CD4-positive, alpha-beta memory T cell (primary cell): ENCODE results near the gene LIMS4. TPM values are rescaled to one million over a fixed set of nuclear protein-coding genes. Genes with fewer than 3 reads are reported as not detected.
"Not testable (repeated sequence)": the region's sequence is repeated elsewhere in the genome, so short reads cannot be mapped to it uniquely, and the experiment has no call there.

ENCODE experiments used
- CTCF ChIA-PET: fragments of 350-600 bp; sonication (Branson Sonifier 250); formaldehyde crosslinking; loops from one replicate; lab custom pipeline; 2021; ENCODE audit warnings: inconsistent platforms; ENCODE audit not compliant: partially characterized antibody; lab: Charles Lee
- POLR2A ChIA-PET: fragments of 350-600 bp; sonication (Branson Sonifier 250); formaldehyde crosslinking; loops from one replicate; lab custom pipeline; 2021; ENCODE audit not compliant: partially characterized antibody; lab: Charles Lee
- DNase-seq, 5 donors: peaks; one replicate each; pipeline versions ENCODE4 v3.0.0 to v3.0.0-alpha.2; 2020 to 2022; ENCODE audit warnings: mixed read lengths in 1 of 5
- H3K27ac ChIP-seq: one replicate; pipeline ENCODE4 v1.7.0; 2013; ENCODE audit warnings: low read depth, low read length
- H3K27me3 ChIP-seq: 2 replicates; pipeline ENCODE4 v1.7.0; 2013; ENCODE audit warnings: mild to moderate bottlenecking, low read length, moderate library complexity; ENCODE audit not compliant: insufficient read depth
- H3K36me3 ChIP-seq: 2 replicates; pipeline ENCODE4 v1.7.0; 2013; ENCODE audit warnings: mild to moderate bottlenecking, low read length, moderate library complexity; ENCODE audit not compliant: insufficient read depth
- H3K4me1 ChIP-seq: 2 replicates; pipeline ENCODE4 v1.7.0; 2013; ENCODE audit warnings: mild to moderate bottlenecking, low read length, moderate library complexity; ENCODE audit not compliant: insufficient read depth
- H3K4me3 ChIP-seq, 2 donors: one replicate each; pipeline ENCODE4 v1.7.0; 2013; ENCODE audit warnings: low read length in 2 of 2, mild to moderate bottlenecking in 1 of 2
- H3K9me3 ChIP-seq, 2 donors: one replicate each; pipeline ENCODE4 v1.7.0; 2013; ENCODE audit warnings: low read length in 2 of 2, control low read depth in 1 of 2; ENCODE audit not compliant: control insufficient read depth in 1 of 2
- H3K27ac Mint-ChIP-seq, 7 donors: one replicate each; pipeline ENCODE4 v1.8.0; 2020 to 2021; ENCODE audit warnings: mixed read lengths in 7 of 7, mild to moderate bottlenecking in 6 of 7, inconsistent platforms in 3 of 7, moderate library complexity in 3 of 7
- H3K27me3 Mint-ChIP-seq, 2 donors: one replicate each; pipeline ENCODE4 v1.8.0; 2020 to 2021; ENCODE audit warnings: mixed read lengths in 2 of 2
- H3K36me3 Mint-ChIP-seq, 2 donors: one replicate each; pipeline ENCODE4 v1.8.0; 2020 to 2021; ENCODE audit warnings: mixed read lengths in 2 of 2, inconsistent platforms in 1 of 2, mild to moderate bottlenecking in 1 of 2
- H3K4me1 Mint-ChIP-seq, 4 donors: one replicate each; pipeline ENCODE4 v1.8.0; 2020 to 2021; ENCODE audit warnings: mixed read lengths in 4 of 4, mild to moderate bottlenecking in 1 of 4
- H3K4me3 Mint-ChIP-seq, 8 donors: one replicate each; pipeline ENCODE4 v1.8.0; 2020 to 2021; ENCODE audit warnings: mixed read lengths in 8 of 8, mild to moderate bottlenecking in 7 of 8, moderate library complexity in 6 of 8, inconsistent platforms in 3 of 8
- H3K9me3 Mint-ChIP-seq, 8 donors: one replicate each; pipeline ENCODE4 v1.8.0; 2020 to 2021; ENCODE audit warnings: mixed read lengths in 8 of 8, mild to moderate bottlenecking in 5 of 8, inconsistent platforms in 3 of 8, moderate library complexity in 1 of 8
- intact Hi-C: fragments of 100-400 bp; cut with micrococcal nuclease; formaldehyde crosslinking; loops from one replicate; pipeline ENCODE4 v1.15.1; 2023
- polyA plus RNA-seq, 2 donors: library from polyadenylated mRNA; unstranded; fragments of 300-500 nt; fragmentation: Illumina TruSeq; gene quantifications; one replicate each; pipeline ENCODE4 v1.2.3, GENCODE V29; 2021
- total RNA-seq, 2 experiments: library from RNA; stranded (reverse); gene quantifications; one replicate each; pipeline ENCODE4 v1.2.3, GENCODE V29; 2021

Gene LIMS4
- total and polyA plus RNA-seq, 4 experiments from 2014 or later: 3.7 to 8.0 (median 4.3) TPM

GRCh38 chr2:110462458-110462857, 10.2 kb downstream of the LIMS4 start:
- H3K9me3 Mint-ChIP-seq, intact Hi-C loops, H3K4me1 Mint-ChIP-seq, POLR2A ChIA-PET, H3K27me3 Mint-ChIP-seq, H3K4me3 Mint-ChIP-seq, H3K27ac Mint-ChIP-seq, H3K36me3 Mint-ChIP-seq, H3K4me1 ChIP-seq, H3K27ac ChIP-seq, H3K9me3 ChIP-seq, DNase-seq, H3K4me3 ChIP-seq, H3K36me3 ChIP-seq, H3K27me3 ChIP-seq, CTCF ChIA-PET: not testable (repeated sequence)

- not testable (repeated sequence) for DNase-seq
Measured at GRCh38 chr2:110460318-110460717, 12.3 kb downstream of the LIMS4 start.

GRCh38 chr2:110457214-110457590, 15.4 kb downstream of the LIMS4 start:
- DNase-seq, CTCF ChIA-PET, H3K4me1 ChIP-seq, H3K36me3 ChIP-seq, H3K27ac ChIP-seq, H3K27me3 Mint-ChIP-seq, H3K4me1 Mint-ChIP-seq, POLR2A ChIA-PET, H3K27me3 ChIP-seq, H3K36me3 Mint-ChIP-seq, H3K9me3 ChIP-seq, intact Hi-C loops, H3K4me3 ChIP-seq, H3K4me3 Mint-ChIP-seq, H3K27ac Mint-ChIP-seq, H3K9me3 Mint-ChIP-seq: not testable (repeated sequence)

More at GRCh38 chr2:110460318-110460717, 12.3 kb downstream of the LIMS4 start:
- H3K4me1 ChIP-seq, CTCF ChIA-PET, H3K27ac ChIP-seq, H3K4me3 ChIP-seq, H3K36me3 Mint-ChIP-seq, H3K36me3 ChIP-seq, H3K27me3 Mint-ChIP-seq, H3K9me3 Mint-ChIP-seq, H3K27ac Mint-ChIP-seq, POLR2A ChIA-PET, H3K27me3 ChIP-seq, H3K4me1 Mint-ChIP-seq, intact Hi-C loops, H3K4me3 Mint-ChIP-seq, H3K9me3 ChIP-seq: not testable (repeated sequence)

- CTCF ChIA-PET, H3K9me3 ChIP-seq, H3K27ac Mint-ChIP-seq, H3K4me1 Mint-ChIP-seq, H3K9me3 Mint-ChIP-seq, H3K36me3 ChIP-seq, H3K27me3 ChIP-seq, H3K4me3 Mint-ChIP-seq, H3K27ac ChIP-seq, H3K4me3 ChIP-seq, H3K27me3 Mint-ChIP-seq, POLR2A ChIA-PET, H3K4me1 ChIP-seq, intact Hi-C loops, DNase-seq, H3K36me3 Mint-ChIP-seq: not testable (repeated sequence)
Measured at GRCh38 chr2:110456291-110457213, 16.1 kb downstream of the LIMS4 start.

GRCh38 chr2:110455080-110455670, 17.4 kb downstream of the LIMS4 start:
- POLR2A ChIA-PET, CTCF ChIA-PET: not testable (repeated sequence)

GRCh38 chr2:110450951-110451350, 21.7 kb downstream of the LIMS4 start:
- H3K9me3 Mint-ChIP-seq, H3K27ac ChIP-seq, H3K4me1 ChIP-seq, POLR2A ChIA-PET, H3K27me3 Mint-ChIP-seq, H3K36me3 ChIP-seq, H3K36me3 Mint-ChIP-seq, H3K27me3 ChIP-seq, CTCF ChIA-PET, H3K27ac Mint-ChIP-seq, DNase-seq, H3K9me3 ChIP-seq, intact Hi-C loops, H3K4me3 Mint-ChIP-seq, H3K4me1 Mint-ChIP-seq, H3K4me3 ChIP-seq: not testable (repeated sequence)

More at GRCh38 chr2:110455080-110455670, 17.4 kb downstream of the LIMS4 start:
- H3K9me3 Mint-ChIP-seq, H3K9me3 ChIP-seq, H3K27ac ChIP-seq, H3K27ac Mint-ChIP-seq, intact Hi-C loops, H3K4me1 ChIP-seq, H3K27me3 ChIP-seq, H3K36me3 ChIP-seq, H3K4me1 Mint-ChIP-seq, H3K27me3 Mint-ChIP-seq, H3K4me3 ChIP-seq, DNase-seq, H3K4me3 Mint-ChIP-seq, H3K36me3 Mint-ChIP-seq: not testable (repeated sequence)

- H3K27ac Mint-ChIP-seq, H3K36me3 Mint-ChIP-seq, CTCF ChIA-PET, H3K4me3 ChIP-seq, POLR2A ChIA-PET, H3K27ac ChIP-seq, H3K27me3 Mint-ChIP-seq, H3K36me3 ChIP-seq, DNase-seq, H3K9me3 Mint-ChIP-seq, intact Hi-C loops, H3K4me1 ChIP-seq, H3K4me1 Mint-ChIP-seq, H3K4me3 Mint-ChIP-seq, H3K27me3 ChIP-seq, H3K9me3 ChIP-seq: not testable (repeated sequence)
Measured at GRCh38 chr2:110449127-110449947, 23.3 kb downstream of the LIMS4 start.
